WERI-Rb-1 (cell line): ENCODE measurements around the gene PINK1.

Source experiments
- DNase-seq: peaks from one replicate; pipeline ENCODE4 v3.0.0-alpha.2; 2020
- H3K27ac ChIP-seq: fragments of 250-450 bp; sonication (Bioruptor Pico); 2 replicates; pipeline ENCODE4 v1.5.1; 2020; ENCODE audit warnings: mild to moderate bottlenecking, moderate library complexity
- H3K27me3 ChIP-seq: fragments of 250-450 bp; sonication (Bioruptor Pico); 2 replicates; pipeline ENCODE4 v1.5.1; 2021; ENCODE audit warnings: mild to moderate bottlenecking, low read depth, moderate library complexity; ENCODE audit not compliant: insufficient read depth, severe bottlenecking
- H3K36me3 ChIP-seq: fragments of 250-450 bp; sonication (Bioruptor Pico); 2 replicates; pipeline ENCODE4 v1.5.1; 2020; ENCODE audit warnings: mild to moderate bottlenecking, moderate library complexity
- H3K4me3 ChIP-seq: 2 replicates; pipeline ENCODE4 v1.5.1; 2011; ENCODE audit warnings: low read depth, mild to moderate bottlenecking, control low read depth, low read length
- H3K9me3 ChIP-seq: fragments of 250-450 bp; sonication (Bioruptor Pico); 2 replicates; pipeline ENCODE4 v1.5.1; 2021; ENCODE audit warnings: mild to moderate bottlenecking, moderate library complexity; ENCODE audit not compliant: severe bottlenecking
- TF ChIP-seq, protein P1 (sequence below): IDR thresholded peaks from 2 replicates; pipeline ENCODE4 v1.5.1; 2011; ENCODE audit warnings: low read depth, mild to moderate bottlenecking, control low read depth, inconsistent platforms, low read length

PINK1 gene

GRCh38 chr1:20589331-20590278, 43.7 kb upstream of the PINK1 start:
- Histone ChIP-seq H3K9me3 (no peaks in the 10 kb centered on the region), H3K36me3 (no peaks in the 10 kb centered on the region), H3K27ac (peak overlapping the region; percentile 32), H3K27me3 (no peaks in the 10 kb centered on the region), H3K4me3 (peak overlapping the region; percentile 35)
- peak; percentile 75 for DNase-seq
- TF ChIP-seq, protein P1, sequence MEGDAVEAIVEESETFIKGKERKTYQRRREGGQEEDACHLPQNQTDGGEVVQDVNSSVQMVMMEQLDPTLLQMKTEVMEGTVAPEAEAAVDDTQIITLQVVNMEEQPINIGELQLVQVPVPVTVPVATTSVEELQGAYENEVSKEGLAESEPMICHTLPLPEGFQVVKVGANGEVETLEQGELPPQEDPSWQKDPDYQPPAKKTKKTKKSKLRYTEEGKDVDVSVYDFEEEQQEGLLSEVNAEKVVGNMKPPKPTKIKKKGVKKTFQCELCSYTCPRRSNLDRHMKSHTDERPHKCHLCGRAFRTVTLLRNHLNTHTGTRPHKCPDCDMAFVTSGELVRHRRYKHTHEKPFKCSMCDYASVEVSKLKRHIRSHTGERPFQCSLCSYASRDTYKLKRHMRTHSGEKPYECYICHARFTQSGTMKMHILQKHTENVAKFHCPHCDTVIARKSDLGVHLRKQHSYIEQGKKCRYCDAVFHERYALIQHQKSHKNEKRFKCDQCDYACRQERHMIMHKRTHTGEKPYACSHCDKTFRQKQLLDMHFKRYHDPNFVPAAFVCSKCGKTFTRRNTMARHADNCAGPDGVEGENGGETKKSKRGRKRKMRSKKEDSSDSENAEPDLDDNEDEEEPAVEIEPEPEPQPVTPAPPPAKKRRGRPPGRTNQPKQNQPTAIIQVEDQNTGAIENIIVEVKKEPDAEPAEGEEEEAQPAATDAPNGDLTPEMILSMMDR = no peak

- Histone ChIP-seq H3K4me3 (peak overlapping the region; percentile 35), H3K27ac (peak overlapping the region; percentile 32), H3K9me3 (no peaks in the 10 kb centered on the region), H3K36me3 (no peaks in the 10 kb centered on the region), H3K27me3 (no peaks in the 10 kb centered on the region)
- peak; percentile 68 for DNase-seq
- TF ChIP-seq, protein P1 = no peak
Observed at GRCh38 chr1:20590306-20590777, 42.9 kb upstream of the PINK1 start.

- Histone ChIP-seq H3K36me3 (no peaks in the 10 kb centered on the region), H3K27me3 (no peaks in the 10 kb centered on the region), H3K9me3 (no peaks in the 10 kb centered on the region), H3K27ac (no peak overlapping the region), H3K4me3 (no peak overlapping the region)
- DNase-seq = no peak
- TF ChIP-seq, protein P1 = no peak
Observed at GRCh38 chr1:20593756-20594155, 39.5 kb upstream of the PINK1 start.

DNA sequence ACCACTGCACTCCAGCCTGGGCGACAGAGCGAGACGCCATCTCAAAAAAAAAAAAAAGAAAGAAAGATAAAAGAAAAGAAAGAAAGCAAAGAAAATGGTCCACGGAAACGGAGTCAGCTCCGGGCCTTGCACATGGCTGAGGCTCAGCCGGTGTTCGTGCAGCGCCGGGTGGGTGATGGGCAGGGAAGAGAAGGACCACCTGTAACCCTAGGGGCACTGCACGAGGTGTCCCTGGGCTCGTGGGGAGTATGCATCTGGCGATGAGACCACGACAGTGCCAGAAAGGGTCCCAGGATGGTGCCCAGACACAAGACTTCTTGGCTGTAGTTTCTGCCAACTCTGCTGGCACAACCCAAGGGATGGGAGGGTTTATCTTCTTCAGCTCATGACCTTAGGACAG, 38.5 kb upstream of the PINK1 start:
- H3K9me3 ChIP-seq = no peaks in the 10 kb centered on the region
- no peaks in the 10 kb centered on the region for H3K36me3 ChIP-seq
- no peak overlapping the region for H3K27ac ChIP-seq
- no peak for DNase-seq
- no peaks in the 10 kb centered on the region for H3K27me3 ChIP-seq
- no peak overlapping the region for H3K4me3 ChIP-seq
- TF ChIP-seq, protein P1 = no peak

DNA sequence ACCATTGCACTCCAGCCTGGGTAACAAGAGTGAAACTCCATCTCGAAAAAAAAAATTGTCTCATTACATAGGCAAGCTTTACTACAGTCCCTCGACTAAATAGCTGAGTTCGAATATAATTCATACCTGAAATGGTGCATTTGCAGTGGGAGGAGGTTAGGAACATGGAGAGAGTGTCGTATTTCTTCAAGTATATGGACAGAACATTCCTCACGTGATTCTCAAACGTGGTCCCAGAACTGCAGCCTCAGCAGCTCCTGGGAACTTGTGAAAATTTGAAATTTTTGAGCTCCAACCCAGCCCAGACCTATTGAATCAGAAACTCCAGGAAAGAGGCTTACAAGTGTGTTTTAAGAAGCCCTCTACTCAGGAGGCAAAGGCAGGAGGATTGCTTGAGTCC, 37.2 kb upstream of the PINK1 start:
- no peaks in the 10 kb centered on the region for H3K9me3 ChIP-seq
- H3K27me3 ChIP-seq = no peaks in the 10 kb centered on the region
- no peak overlapping the region for H3K27ac ChIP-seq
- H3K4me3 ChIP-seq = no peak overlapping the region
- TF ChIP-seq, protein P1 = no peak
- no peaks in the 10 kb centered on the region for H3K36me3 ChIP-seq
- no peak for DNase-seq
